GM21515 (cell line): Measurements from ENCODE around the gene MME.

Experiments used
- ATAC-seq: cut with Tn5 transposase; IDR thresholded peaks from one replicate; pipeline ENCODE4 v1.9.1; 2021; ENCODE audit not compliant: unreplicated experiment

Gene MME

GRCh38 chr3:155230382-155230781 is 150.3 kb downstream of the MME start:
- ATAC-seq, result no peak

DNA sequence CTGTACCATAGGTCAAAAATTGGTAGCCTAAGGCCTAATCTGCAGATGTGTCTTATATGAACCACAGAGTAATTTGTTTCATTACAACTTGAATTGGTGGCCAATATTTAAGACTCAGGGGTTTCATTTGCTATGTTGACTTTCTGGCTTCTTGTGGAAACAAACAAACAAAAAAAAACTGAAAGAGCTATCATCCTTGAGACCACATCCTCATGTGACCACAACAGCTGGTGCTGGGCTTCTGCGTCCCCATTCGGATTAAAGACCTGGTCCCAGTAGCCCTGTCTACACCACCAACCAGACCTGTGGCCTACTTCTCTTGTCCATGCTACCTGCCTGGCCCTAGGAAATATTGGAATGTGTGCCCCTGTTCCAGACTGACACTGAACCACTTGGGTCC is 151.7 kb downstream of the MME start:
- ATAC-seq, result peak; percentile 59

DNA sequence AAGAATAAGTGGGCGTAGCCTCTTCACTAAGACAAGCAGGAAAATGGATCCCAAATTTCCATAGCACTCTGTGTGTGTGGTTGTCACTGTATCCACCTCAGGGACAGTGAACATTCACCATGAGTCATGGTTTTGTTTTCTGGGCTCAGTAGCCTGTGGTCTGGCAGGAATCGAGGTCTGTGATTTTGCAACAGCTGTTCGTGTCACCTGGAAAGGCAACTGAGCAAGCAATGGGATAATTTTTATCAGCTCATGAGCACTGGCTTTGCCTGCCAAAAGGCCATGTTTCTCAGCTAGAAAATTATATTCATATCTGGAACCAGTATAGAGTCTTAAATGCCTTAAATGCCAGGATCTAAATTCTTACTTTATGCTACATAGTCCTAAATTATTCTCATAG is 152.5 kb downstream of the MME start:
- no peak for ATAC-seq

GRCh38 chr3:155233213-155233612 is 153.1 kb downstream of the MME start:
- no peak for ATAC-seq
